Activated naive CD4-positive, alpha-beta T cell treated with anti-CD3 and anti-CD28 coated beads, Interleukin-2, amount 50 U/mL, for 72 hours (primary cell): Measurements from ENCODE around the gene ENTREP1. TPM values are rescaled to one million over a fixed set of nuclear protein-coding genes. Genes with fewer than 3 reads are reported as not detected.

ENCODE experiments used
- total RNA-seq, 2 donors: library from RNA; stranded (reverse); gene quantifications; one replicate each; pipeline ENCODE4 v1.2.3, GENCODE V29; 2022

Gene ENTREP1
- total RNA-seq, 2 donors from 2014 or later, result not detected

Other genes with a start within 250 kb of the ENTREP1 start
- gene TJP2, start 150.9 kb upstream of the ENTREP1 start, total RNA-seq, result 10 to 100 TPM; 13.1 to 33.4 TPM